22Rv1 (cell line): ENCODE measurements around the gene NHLH1.

Experiments
- CTCF ChIP-seq: fragments of 450-650 bp; IDR thresholded peaks from 2 replicates; pipeline ENCODE4 v1.5.1; 2017; ENCODE audit warnings: mild to moderate bottlenecking
- ZFX ChIP-seq: fragments of 450-650 bp; IDR thresholded peaks from 2 replicates; pipeline ENCODE4 v1.6.1; 2017; ENCODE audit warnings: antibody characterized with exemption, borderline replicate concordance

DNA sequence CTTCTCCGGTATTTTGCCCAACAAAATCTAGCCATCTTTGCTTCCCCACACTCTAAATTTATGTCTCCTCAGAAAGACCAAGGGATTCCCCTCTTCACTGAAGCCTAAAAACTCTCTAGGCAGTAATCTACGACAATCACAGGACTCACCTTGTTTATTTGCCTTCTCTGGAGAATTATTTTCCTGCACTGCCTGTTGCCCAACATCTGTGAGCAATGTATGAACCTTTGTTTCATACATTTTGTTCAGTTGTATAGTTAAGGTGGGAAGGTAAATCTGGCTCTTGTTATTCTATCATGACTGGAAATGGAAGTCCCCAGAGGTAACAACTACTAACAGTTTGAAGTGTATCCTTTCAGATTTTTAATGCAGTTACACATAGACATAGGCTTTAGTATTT is 26.0 kb upstream of the NHLH1 start:
- no peak for TF ChIP-seq CTCF
- no peak for TF ChIP-seq ZFX
